ENCODE measurements around the gene KIAA1671.

GRCh38 chr22:24962094-24962493, 9.6 kb downstream of the KIAA1671 start:
- TF ChIP-seq CTCF (conservative IDR thresholded peaks at IDR 0.05; ENCODE audit: low read depth, low read length), result no peak
- TF ChIP-seq EZH2phosphoT487 (IDR thresholded peaks at IDR 0.05; ENCODE audit: borderline replicate concordance, low read length), result no peak
